Measurements from ENCODE around the gene RPP30.

RPP30 gene

DNA sequence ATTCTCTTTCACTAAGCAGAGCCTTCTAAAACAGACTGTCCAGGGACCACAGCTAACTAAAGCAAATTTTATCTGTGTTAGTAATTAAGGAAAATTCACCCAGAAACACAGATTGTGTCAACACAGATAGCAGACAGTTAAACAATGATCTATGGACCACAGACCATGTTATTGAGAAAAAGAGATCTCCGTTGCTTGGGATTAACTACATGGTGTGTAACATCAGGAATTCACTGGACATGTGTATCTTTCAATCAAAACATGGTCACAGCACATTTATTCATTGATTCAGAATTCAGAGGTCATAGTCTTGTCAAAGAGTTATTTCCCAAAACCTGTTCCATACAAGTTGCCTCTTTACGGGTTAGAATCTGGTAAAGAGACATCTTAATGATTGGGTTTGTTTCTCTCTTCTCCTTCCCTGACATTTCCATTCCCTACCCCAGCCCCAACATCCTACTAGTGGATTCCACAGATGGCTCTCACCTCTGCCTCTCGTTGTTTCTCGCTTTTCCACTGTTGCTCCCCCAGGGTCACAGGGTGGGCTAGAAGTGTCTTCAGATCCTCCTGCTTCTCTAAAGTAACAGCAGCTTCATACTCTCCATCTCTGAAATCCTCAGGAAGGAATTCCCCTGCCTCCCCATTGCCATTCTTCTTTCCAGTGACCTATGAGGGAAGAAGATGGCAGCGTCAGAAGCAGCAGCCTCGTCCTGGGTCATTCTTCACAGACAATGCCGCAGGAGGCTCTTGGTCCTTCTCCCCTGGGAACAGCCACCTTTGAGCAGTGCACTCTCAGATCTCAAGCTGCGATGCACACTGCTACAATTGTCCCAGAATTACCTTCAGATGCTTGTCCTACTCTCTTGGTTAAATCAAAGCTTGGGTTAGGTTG lies 48.2 kb downstream of the RPP30 start:
- TF ChIP-seq, protein P1, sequence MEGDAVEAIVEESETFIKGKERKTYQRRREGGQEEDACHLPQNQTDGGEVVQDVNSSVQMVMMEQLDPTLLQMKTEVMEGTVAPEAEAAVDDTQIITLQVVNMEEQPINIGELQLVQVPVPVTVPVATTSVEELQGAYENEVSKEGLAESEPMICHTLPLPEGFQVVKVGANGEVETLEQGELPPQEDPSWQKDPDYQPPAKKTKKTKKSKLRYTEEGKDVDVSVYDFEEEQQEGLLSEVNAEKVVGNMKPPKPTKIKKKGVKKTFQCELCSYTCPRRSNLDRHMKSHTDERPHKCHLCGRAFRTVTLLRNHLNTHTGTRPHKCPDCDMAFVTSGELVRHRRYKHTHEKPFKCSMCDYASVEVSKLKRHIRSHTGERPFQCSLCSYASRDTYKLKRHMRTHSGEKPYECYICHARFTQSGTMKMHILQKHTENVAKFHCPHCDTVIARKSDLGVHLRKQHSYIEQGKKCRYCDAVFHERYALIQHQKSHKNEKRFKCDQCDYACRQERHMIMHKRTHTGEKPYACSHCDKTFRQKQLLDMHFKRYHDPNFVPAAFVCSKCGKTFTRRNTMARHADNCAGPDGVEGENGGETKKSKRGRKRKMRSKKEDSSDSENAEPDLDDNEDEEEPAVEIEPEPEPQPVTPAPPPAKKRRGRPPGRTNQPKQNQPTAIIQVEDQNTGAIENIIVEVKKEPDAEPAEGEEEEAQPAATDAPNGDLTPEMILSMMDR (IDR thresholded peaks at IDR 0.05; ENCODE audit: borderline replicate concordance, control extremely low read depth, extremely low read depth, insufficient read depth, missing control alignments): no peak
- no peak for DNase-seq (ENCODE audit: low spot score)
- in situ Hi-C loops (cut with MboI; ENCODE audit: low sequenced_read_pairs, unreplicated experiment): loop anchor here (10.0 kb wide), 1 partner anchor 325 kb away; no protein-coding TSS in a partner anchor

DNA sequence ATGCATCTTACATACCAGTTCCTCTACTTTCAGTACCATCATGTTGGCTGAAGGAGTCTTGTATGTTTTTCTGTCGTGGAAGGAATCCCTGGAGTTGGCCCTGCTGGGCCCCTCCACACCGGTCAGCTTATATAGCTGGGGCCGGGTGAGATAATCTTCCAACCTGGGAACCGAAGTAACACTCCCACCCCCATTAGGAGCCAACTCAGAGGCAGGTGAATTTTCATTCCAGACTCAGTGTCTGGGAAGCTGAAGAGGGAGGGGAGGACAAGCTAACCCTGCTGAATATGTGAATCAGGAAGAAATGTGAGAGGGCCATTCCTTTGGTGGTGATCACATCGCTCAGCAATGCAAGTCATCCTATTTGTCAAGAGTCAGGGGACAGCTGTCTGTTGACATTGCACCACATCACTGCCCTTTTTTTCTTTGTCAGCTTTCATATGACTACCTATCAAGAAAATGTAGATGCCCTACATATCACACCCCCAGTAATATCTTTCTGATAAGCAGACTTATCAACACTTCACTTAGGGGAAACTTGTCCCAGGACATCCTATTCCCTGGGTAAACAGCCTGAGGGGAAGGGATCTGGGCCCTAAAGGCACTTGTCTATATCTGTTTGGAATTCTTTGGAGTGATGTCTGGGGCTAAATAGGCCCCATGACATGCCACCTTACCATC lies 49.4 kb downstream of the RPP30 start, which contains the start of gene ANKRD1:
Gene ANKRD1 (minus strand): TSS at position 102 of the 681 bp plus-strand sequence. CDS start 60 bp downstream, at position 42.
- no peak for DNase-seq (ENCODE audit: low spot score)
- in situ Hi-C loops (cut with MboI; ENCODE audit: low sequenced_read_pairs, unreplicated experiment): no loop called here
- TF ChIP-seq, protein P1 (IDR thresholded peaks at IDR 0.05; ENCODE audit: borderline replicate concordance, control extremely low read depth, extremely low read depth, insufficient read depth, missing control alignments): no peak

DNA sequence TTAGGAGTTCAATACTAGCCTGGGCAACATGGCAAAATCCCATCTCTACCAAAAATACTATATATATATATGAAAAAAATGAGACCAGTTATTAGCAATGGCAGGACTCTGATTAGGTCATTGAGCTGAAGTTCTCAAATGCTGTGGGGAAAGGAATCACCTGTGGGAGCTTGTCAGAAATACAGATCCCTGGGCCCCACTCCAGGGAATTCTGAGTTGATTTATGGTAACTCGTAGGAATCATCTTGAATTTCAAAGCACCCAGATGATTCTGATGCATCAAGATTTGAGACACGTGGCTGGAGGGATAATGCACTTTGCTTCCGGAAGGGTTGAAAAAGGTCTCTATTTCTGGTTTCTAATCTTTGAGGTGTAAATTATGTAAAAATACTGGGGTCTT lies 50.1 kb downstream of the RPP30 start:
- no peak for DNase-seq (ENCODE audit: low spot score)
- TF ChIP-seq, protein P1 (IDR thresholded peaks at IDR 0.05; ENCODE audit: borderline replicate concordance, control extremely low read depth, extremely low read depth, insufficient read depth, missing control alignments): no peak
- in situ Hi-C loops (cut with MboI; ENCODE audit: low sequenced_read_pairs, unreplicated experiment): no loop called here

DNA sequence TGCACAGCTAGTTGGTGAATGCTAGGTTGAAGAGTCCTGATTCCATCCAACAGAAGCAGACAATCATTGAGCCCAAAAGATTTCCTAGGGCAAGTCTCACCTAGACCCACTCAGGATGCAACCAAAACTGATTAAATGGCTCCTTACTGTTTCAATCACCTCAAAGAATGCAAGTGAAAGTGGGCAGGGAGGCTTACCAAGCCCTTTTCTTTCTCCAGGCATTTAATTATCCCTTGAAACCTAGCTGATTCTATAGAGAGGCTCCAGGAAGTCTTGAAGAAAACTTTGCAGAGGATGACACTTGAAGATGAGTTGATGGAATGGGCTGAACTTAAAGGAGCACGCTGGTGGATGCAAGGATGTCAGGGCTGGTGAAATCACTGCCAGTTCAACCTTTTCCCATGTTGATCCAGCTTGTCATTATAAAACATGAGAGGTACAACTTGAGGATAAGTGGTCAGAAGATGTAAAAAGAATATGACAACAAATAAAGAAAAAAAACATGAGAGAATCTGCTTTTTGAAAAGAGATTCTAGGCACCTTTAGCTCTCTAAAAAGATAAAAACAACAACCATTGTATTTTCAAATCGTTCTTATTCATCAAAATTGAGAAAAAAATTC lies 51.4 kb downstream of the RPP30 start:
- in situ Hi-C loops (cut with MboI; ENCODE audit: low sequenced_read_pairs, unreplicated experiment): no loop called here
- TF ChIP-seq, protein P1 (IDR thresholded peaks at IDR 0.05; ENCODE audit: borderline replicate concordance, control extremely low read depth, extremely low read depth, insufficient read depth, missing control alignments): no peak
- DNase-seq (ENCODE audit: low spot score): no peak

DNA sequence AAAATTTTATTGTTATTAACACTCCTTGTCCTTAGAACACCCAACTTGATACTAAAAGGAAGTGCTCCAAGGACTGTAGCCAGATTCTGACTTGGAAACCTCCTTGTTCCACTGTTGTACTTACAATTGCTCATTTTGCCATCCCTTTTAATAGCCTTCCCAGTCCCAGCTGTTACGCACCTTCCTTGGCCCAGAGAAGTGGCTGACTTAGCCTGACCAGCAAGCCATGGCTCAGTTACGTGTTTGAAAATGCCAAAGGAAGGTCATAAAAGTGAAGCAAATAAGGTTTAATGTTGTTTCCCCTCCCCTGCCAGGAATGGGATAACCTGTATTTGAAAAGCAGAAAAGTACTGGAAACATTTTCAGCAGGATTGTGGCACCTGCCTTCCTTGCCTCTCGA lies 52.8 kb downstream of the RPP30 start:
- DNase-seq (ENCODE audit: low spot score): no peak
- in situ Hi-C loops (cut with MboI; ENCODE audit: low sequenced_read_pairs, unreplicated experiment): no loop called here
- TF ChIP-seq, protein P1 (IDR thresholded peaks at IDR 0.05; ENCODE audit: borderline replicate concordance, control extremely low read depth, extremely low read depth, insufficient read depth, missing control alignments): no peak

Data from GM13976 (cell line).